Thoracic aorta (tissue), 2 donors: ENCODE results near the gene KIF26B. TPM values are rescaled to one million over a fixed set of nuclear protein-coding genes. Genes with fewer than 3 reads are reported as not detected.

Source experiments
- ATAC-seq: fragments of 150-250 bp; one replicate; pipeline ENCODE4 v1.8.0; 2017; ENCODE audit warnings: low read depth; ENCODE audit not compliant: insufficient number of reproducible peaks, low FRiP score
- DNase-seq: peaks from one replicate; pipeline ENCODE4 v3.0.0-alpha.2; 2020; ENCODE audit warnings: low spot score
- H3K27ac ChIP-seq, 2 donors: fragments of 200-600 bp; sonication (generic); 1 replicate in 1 of 2; 2 replicates in 1 of 2; pipeline ENCODE4 v1.5.1; 2016; ENCODE audit warnings: mild to moderate bottlenecking in 2 of 2, moderate library complexity in 2 of 2
- H3K27me3 ChIP-seq: fragments of 200-600 bp; sonication (generic); replicated peaks from 2 replicates; pipeline ENCODE4 v1.6.0; 2016; ENCODE audit warnings: mild to moderate bottlenecking; ENCODE audit not compliant: insufficient read depth
- H3K36me3 ChIP-seq: fragments of 200-600 bp; sonication (generic); one replicate; pipeline ENCODE4 v1.5.1; 2016
- H3K4me1 ChIP-seq, 2 donors: fragments of 200-600 bp; sonication (generic); 1 replicate in 1 of 2; 2 replicates in 1 of 2; pipeline versions ENCODE4 v1.5.1 to v1.6.0; 2016; ENCODE audit warnings: low read depth in 2 of 2, mild to moderate bottlenecking in 1 of 2; ENCODE audit not compliant: control insufficient read depth in 1 of 2
- H3K4me3 ChIP-seq: fragments of 200-600 bp; sonication (generic); 2 replicates; pipeline ENCODE4 v1.5.1; 2016; ENCODE audit warnings: mild to moderate bottlenecking
- H3K9me3 ChIP-seq: fragments of 200-600 bp; sonication (generic); 2 replicates; pipeline ENCODE4 v1.5.1; 2016
- total RNA-seq, 2 donors: library from RNA; depleted of rRNA; stranded (reverse); fragments of >200 nt; gene quantifications; one replicate each; pipeline versions ENCODE4 v1.1.0 to v1.2.3, GENCODE V29; 2016
- TF ChIP-seq, protein P1 (sequence below): fragments of 200-600 bp; sonication (generic); IDR thresholded peaks from one replicate; pipeline ENCODE4 v1.5.1; 2019; ENCODE audit warnings: antibody characterized with exemption

KIF26B gene
- total RNA-seq, 2 donors from 2014 or later: 0.14 to 0.41 TPM

DNA sequence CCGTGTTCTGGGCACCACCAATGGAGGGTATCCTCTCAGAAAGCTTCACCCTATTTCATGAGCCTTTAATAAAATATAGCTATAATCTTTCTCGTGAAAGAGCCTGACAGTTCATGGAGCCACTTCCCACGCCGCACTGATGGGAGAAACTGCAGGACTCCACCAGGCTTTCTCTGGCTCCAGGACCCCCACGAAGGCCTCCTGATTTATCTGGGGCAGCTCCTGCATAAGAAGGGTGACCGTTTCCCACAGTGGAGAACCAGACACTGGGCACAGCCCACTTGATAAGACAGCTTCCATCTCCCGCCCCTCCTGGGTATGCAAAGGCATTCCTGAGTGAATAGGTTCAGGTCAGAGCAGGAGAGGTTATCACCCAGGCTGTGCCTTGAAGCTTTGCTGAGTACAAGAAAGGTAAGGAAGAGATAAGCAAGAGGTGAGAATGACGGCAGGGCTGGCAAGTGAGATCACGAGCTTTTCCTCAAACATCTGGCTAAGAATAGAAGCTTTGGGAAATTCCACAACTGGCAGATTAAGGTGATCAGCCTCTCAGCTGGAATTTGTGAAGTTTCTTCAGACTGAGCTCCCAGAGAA, 499.8 kb downstream of the KIF26B start:
- no peak overlapping the region for H3K4me3 ChIP-seq
- no peaks in the 10 kb centered on the region for H3K27me3 ChIP-seq
- H3K4me1 ChIP-seq: no peaks in the 10 kb centered on the region
- ATAC-seq: no peak
- no peak overlapping the region for H3K27ac ChIP-seq
- TF ChIP-seq, protein P1, sequence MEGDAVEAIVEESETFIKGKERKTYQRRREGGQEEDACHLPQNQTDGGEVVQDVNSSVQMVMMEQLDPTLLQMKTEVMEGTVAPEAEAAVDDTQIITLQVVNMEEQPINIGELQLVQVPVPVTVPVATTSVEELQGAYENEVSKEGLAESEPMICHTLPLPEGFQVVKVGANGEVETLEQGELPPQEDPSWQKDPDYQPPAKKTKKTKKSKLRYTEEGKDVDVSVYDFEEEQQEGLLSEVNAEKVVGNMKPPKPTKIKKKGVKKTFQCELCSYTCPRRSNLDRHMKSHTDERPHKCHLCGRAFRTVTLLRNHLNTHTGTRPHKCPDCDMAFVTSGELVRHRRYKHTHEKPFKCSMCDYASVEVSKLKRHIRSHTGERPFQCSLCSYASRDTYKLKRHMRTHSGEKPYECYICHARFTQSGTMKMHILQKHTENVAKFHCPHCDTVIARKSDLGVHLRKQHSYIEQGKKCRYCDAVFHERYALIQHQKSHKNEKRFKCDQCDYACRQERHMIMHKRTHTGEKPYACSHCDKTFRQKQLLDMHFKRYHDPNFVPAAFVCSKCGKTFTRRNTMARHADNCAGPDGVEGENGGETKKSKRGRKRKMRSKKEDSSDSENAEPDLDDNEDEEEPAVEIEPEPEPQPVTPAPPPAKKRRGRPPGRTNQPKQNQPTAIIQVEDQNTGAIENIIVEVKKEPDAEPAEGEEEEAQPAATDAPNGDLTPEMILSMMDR: no peak
- H3K36me3 ChIP-seq: no peaks in the 10 kb centered on the region
- DNase-seq: no peak
- H3K9me3 ChIP-seq: no peaks in the 10 kb centered on the region

DNA sequence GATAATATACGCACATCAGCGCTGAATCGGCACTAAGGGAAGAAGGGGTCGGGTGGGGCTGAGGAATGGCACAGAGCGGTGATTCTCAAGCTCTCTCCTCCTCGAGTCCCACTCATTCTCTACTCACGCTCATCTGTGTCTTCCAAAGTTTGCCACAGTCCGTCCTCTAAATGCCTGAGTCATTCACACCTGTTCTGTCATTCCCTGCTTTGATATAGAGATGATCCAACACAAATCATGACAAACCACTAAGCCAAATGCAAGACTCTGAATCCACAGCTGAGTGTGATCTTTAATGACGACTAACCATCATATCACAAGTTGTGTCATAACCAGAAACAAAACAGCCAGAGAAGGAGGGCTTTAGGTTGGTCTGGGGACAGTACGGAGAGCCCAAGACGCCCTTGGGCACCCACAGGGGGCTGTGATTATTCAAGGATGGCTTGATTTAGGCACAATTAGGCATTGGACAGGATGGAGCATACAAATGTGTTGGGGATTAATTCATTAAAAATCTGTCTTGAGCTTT, 501.5 kb downstream of the KIF26B start:
- Histone ChIP-seq H3K27ac (no peak overlapping the region), H3K4me1 (no peaks in the 10 kb centered on the region), H3K27me3 (no peaks in the 10 kb centered on the region), H3K36me3 (no peaks in the 10 kb centered on the region), H3K4me3 (no peak overlapping the region), H3K9me3 (no peaks in the 10 kb centered on the region)
- DNase-seq (no peak), ATAC-seq (no peak)
- TF ChIP-seq, protein P1: no peak

DNA sequence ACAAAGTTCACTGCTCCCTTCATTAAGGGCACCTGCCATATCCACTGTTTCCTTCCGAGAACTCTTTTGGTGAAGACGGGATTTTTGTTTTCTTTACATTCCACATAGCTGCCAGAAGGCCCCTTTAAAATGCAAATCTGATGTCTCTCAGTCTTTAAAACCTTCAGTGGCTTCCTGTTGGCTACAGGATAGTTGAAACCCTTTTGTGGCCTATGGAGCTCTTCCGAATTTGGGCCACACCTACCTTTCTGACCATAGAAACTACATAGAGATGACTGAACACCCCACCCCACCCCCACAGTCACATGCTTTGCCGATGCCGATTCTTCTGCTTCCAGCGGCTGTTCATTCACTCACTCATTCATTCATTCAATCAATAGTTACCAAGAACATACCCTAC, 502.6 kb downstream of the KIF26B start:
- H3K36me3 ChIP-seq: no peaks in the 10 kb centered on the region
- TF ChIP-seq, protein P1: no peak

DNA sequence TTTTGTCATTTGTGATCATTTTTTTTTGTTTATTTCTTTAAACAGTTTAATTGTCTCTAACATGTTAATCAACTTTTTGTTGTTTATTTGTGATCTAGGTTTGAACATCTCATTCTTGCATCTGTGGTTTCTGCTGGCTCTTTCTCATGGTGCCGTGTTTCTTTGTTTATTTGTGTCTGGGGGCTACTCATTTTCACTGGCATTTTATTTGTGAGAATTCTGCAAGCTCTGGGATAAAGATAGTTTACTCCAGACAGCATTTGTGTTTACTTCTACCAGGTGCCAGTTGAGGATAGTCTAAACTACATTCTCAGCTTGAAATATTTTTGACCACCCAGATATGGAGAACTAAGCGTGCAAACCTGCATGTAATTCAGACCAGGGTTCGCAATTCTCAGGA, 508.6 kb downstream of the KIF26B start:
- DNase-seq: no peak

More for the DNA sequence above, 502.6 kb downstream of the KIF26B start:
- no peaks in the 10 kb centered on the region for H3K27me3 ChIP-seq
- H3K9me3 ChIP-seq: no peaks in the 10 kb centered on the region
- DNase-seq (no peak), ATAC-seq (no peak)
- H3K27ac ChIP-seq: no peak overlapping the region
- H3K4me1 ChIP-seq: no peaks in the 10 kb centered on the region
- no peak overlapping the region for H3K4me3 ChIP-seq

DNA sequence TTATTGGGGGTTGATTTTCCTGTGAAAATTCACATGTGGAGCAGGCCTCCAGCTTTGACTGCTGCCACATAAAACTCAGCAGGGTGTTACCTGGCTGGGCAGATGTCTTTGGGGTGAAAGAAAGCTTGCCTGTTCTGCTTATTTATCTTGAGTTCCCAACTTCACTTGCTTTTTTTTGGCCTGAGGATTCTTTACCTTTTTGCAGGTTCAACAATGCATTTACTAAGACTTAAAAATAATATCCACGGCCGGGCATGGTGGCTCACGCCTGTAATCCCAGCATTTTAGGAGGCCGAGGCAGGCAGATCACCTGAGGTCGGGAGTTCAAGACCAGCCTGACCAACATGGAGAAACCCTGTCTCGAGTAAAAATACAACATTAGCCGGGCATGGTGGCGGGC, 509.1 kb downstream of the KIF26B start:
- H3K4me3 ChIP-seq: no peak overlapping the region
- no peaks in the 10 kb centered on the region for H3K9me3 ChIP-seq
- H3K27ac ChIP-seq: no peak overlapping the region
- DNase-seq (no peak), ATAC-seq (no peak)
- H3K4me1 ChIP-seq: no peaks in the 10 kb centered on the region
- no peaks in the 10 kb centered on the region for H3K36me3 ChIP-seq
- TF ChIP-seq, protein P1: no peak
- H3K27me3 ChIP-seq: no peaks in the 10 kb centered on the region

More for the DNA sequence above, 508.6 kb downstream of the KIF26B start:
- H3K9me3 ChIP-seq: no peaks in the 10 kb centered on the region
- TF ChIP-seq, protein P1: no peak
- no peak overlapping the region for H3K27ac ChIP-seq
- ATAC-seq: no peak
- H3K27me3 ChIP-seq: no peaks in the 10 kb centered on the region
- no peak overlapping the region for H3K4me3 ChIP-seq
- no peaks in the 10 kb centered on the region for H3K4me1 ChIP-seq
- H3K36me3 ChIP-seq: no peaks in the 10 kb centered on the region
